Stimulated activated CD4-positive, alpha-beta T cell treated with anti-CD3 and anti-CD28 coated beads, TNF-alpha, amount 100 ng/mL, for 48 hours (primary cell): ENCODE data around the gene NIP7.

Experiments
- DNase-seq, 3 donors: peaks; one replicate each; pipeline ENCODE4 v3.0.0-alpha.2; 2020; ENCODE audit warnings: low read depth in 3 of 3

NIP7 gene

GRCh38 chr16:69318911-69319289 lies 20.7 kb upstream of the NIP7 start:
- DNase-seq = no peak

GRCh38 chr16:69319381-69319780 lies 20.2 kb upstream of the NIP7 start:
- no peak for DNase-seq

GRCh38 chr16:69319826-69320739 lies 19.5 kb upstream of the NIP7 start:
- DNase-seq = no peak

GRCh38 chr16:69320740-69321073 lies 18.9 kb upstream of the NIP7 start:
- DNase-seq = no peak

- DNase-seq = no peak
Observed at GRCh38 chr16:69321080-69321479, 18.5 kb upstream of the NIP7 start.

GRCh38 chr16:69322343-69322742 lies 17.2 kb upstream of the NIP7 start:
- no peak for DNase-seq

- no peak for DNase-seq
Observed at GRCh38 chr16:69323415-69323814, 16.2 kb upstream of the NIP7 start.

- DNase-seq = no peak
Observed at GRCh38 chr16:69324013-69324531, 15.5 kb upstream of the NIP7 start.

- no peak for DNase-seq
Observed at GRCh38 chr16:69324585-69325253, 14.9 kb upstream of the NIP7 start.

GRCh38 chr16:69325784-69326171 lies 13.8 kb upstream of the NIP7 start:
- DNase-seq = no peak

- DNase-seq = no peak
Observed at GRCh38 chr16:69326172-69326873, 13.2 kb upstream of the NIP7 start.

GRCh38 chr16:69327585-69328310 lies 11.8 kb upstream of the NIP7 start:
- no peak for DNase-seq

- DNase-seq = no peak
Observed at GRCh38 chr16:69328854-69329316, 10.7 kb upstream of the NIP7 start.

- peak in 1 of 3 donors; percentile 16 for DNase-seq
Observed at GRCh38 chr16:69329369-69330285, 9.9 kb upstream of the NIP7 start.

GRCh38 chr16:69330286-69331109 lies 9.1 kb upstream of the NIP7 start, which contains the start of gene PDF:
TSS of gene PDF (minus strand) at chr16:69330588. CDS start at chr16:69330570, 18 bp downstream.
- DNase-seq = peak; percentile 69 to 76 (median 72)

- no peak for DNase-seq
Observed at GRCh38 chr16:69334696-69335095, 4.9 kb upstream of the NIP7 start.

- peak in 1 of 3 donors; percentile 41 for DNase-seq
Observed at GRCh38 chr16:69338557-69339288, 849 bp upstream of the NIP7 start.

GRCh38 chr16:69340095-69340644 lies 598 bp downstream of the NIP7 start:
- no peak for DNase-seq
